Measurements from ENCODE around the gene BCR. TPM values are rescaled to one million over a fixed set of nuclear protein-coding genes. Genes with fewer than 3 reads are reported as not detected.
A peak's percentile ranks its signal among the peaks of the same experiment; 100 is the strongest.

The BCR gene
- total and polyA plus RNA-seq, 2 of the 8 experiments (the other 6 are each of a cell fraction or from before 2014, with no cell fraction given): 66.7 to 130 TPM

DNA sequence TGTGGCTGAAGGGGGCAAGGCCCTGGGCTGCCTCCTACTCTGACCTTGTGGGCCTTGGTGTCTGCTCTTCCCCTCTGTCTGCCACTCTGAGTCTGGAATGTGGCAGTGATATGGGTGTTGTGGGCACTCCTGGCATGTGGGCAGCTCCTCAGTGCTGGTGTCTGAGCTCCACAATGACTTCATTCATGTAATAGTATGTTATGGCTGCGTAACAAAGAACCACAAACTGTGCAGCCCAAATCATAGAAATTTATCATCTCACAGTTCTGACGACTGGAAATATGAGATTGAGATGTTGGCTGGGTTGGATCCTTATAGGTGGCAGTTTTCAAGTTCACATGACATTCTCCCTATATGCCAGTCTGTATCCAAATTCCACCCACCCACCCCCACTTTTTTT lies 59.1 kb downstream of the BCR start:
- H4K20me1 ChIP-seq (replicated peaks in 1 of 2; ENCODE audit: control insufficient read depth in 1 of 2, insufficient read depth in 2 of 2, low read length in 2 of 2): peaks cover 10 to 16% of the 10 kb centered on the region in 2 experiments
- H3K4me1 ChIP-seq (replicated peaks in 1 of 4; ENCODE audit: control insufficient read depth in 3 of 4, insufficient read depth in 4 of 4, low read length in 3 of 4): peaks cover 25 to 52% (median 39%) of the 10 kb centered on the region in 4 experiments
- H3K4me3 ChIP-seq (ENCODE audit: extremely low read depth in 1 of 4, insufficient read depth in 2 of 4, low read depth in 3 of 4, low read length in 4 of 4): no peak overlapping the region
- peaks cover 9% of the 10 kb centered on the region; the same call in 1 of the 2 replicates for H3K23me2 ChIP-seq (ENCODE audit: low read depth, low read length)
- H2BK20ac ChIP-seq (ENCODE audit: low read length): 0 out of 2 replicates have a peak overlapping the region, but pooled peaks have one; percentile 83
- no peak overlapping the region; the same call in 1 of the 2 replicates for H2BK15ac ChIP-seq (ENCODE audit: low read length)
- peak overlapping the region; percentile 75; the same call in 1 of the 2 replicates for H2AK5ac ChIP-seq (ENCODE audit: low read depth, low read length)
- no peak overlapping the region for H3K56ac ChIP-seq (replicated peaks; ENCODE audit: insufficient read length, low read depth, low read length)
- ChIA-PET POLR2A (ENCODE audit: partially characterized antibody) (interaction anchor here (0.7 to 1.2 kb wide), 2 partner anchors 9 to 46 kb away, joined by 3 read pairs; no protein-coding TSS in a partner anchor), CTCF (ENCODE audit: partially characterized antibody) (interaction anchor here (0.8 to 3.0 kb wide), 4 partner anchors 12 to 42 kb away, joined by 3 to 14 read pairs (median 3); no protein-coding TSS in a partner anchor)
- H2BK120ac ChIP-seq (replicated peaks; ENCODE audit: low read depth, low read length): no peak overlapping the region
- DNase-seq (ENCODE audit: low read depth in 1 of 2, low spot score in 2 of 2): no peak
- no peak overlapping the region for H3K9ac ChIP-seq (replicated peaks in 1 of 4; ENCODE audit: extremely low read depth in 1 of 4, low read depth in 3 of 4, low read length in 3 of 4)
- peak overlapping the region; percentile 55; the same call in 1 of the 2 replicates for H2BK5ac ChIP-seq (ENCODE audit: low read depth, low read length)
- peaks cover 19% of the 10 kb centered on the region for H3K79me1 ChIP-seq (ENCODE audit: low read depth, low read length)
- H3K36me3 ChIP-seq (ENCODE audit: control insufficient read depth in 2 of 4, insufficient read depth in 4 of 4, low read length in 3 of 4): no peaks in the 10 kb centered on the region; a peak in 1 of 8 replicates
- no peak overlapping the region for H3K14ac ChIP-seq (ENCODE audit: insufficient read length)
- no peak overlapping the region for H4K8ac ChIP-seq (ENCODE audit: extremely low read depth, insufficient read depth, low read length)
- TF ChIP-seq SIX5 (IDR thresholded peaks at IDR 0.05; ENCODE audit: low read depth, low read length) (no peak), BCL11A (IDR thresholded peaks at IDR 0.05; ENCODE audit: low read depth in 2 of 2, low read length in 2 of 2) (no peak), FOSL1 (IDR thresholded peaks at IDR 0.05; ENCODE audit: insufficient read depth, low read depth, low read length) (no peak), TAF1 (IDR thresholded peaks at IDR 0.05; ENCODE audit: low read depth, low read length) (no peak), NRF1 (IDR thresholded peaks at IDR 0.05; ENCODE audit: low read depth, low read length) (no peak), SAP30 (IDR thresholded peaks at IDR 0.05; ENCODE audit: insufficient read depth, insufficient replicate concordance, low read length) (no peak), SP2 (IDR thresholded peaks at IDR 0.05; ENCODE audit: low read length) (no peak)
- TF ChIP-seq, protein P1, sequence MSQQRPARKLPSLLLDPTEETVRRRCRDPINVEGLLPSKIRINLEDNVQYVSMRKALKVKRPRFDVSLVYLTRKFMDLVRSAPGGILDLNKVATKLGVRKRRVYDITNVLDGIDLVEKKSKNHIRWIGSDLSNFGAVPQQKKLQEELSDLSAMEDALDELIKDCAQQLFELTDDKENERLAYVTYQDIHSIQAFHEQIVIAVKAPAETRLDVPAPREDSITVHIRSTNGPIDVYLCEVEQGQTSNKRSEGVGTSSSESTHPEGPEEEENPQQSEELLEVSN (IDR thresholded peaks at IDR 0.05): no peak
- no peaks in the 10 kb centered on the region for H3K27me3 ChIP-seq (replicated peaks in 1 of 4; ENCODE audit: control insufficient read depth in 3 of 4, extremely low read depth in 1 of 4, insufficient read depth in 3 of 4, low read length in 3 of 4)
- no peak overlapping the region for H3K4me2 ChIP-seq (ENCODE audit: insufficient read depth in 1 of 2, low read depth in 2 of 2, low read length in 2 of 2)
- H2AFZ ChIP-seq (ENCODE audit: low read length): no peak overlapping the region
- H3K9me3 ChIP-seq (ENCODE audit: insufficient read depth in 2 of 2, low read depth in 1 of 2, low read length in 1 of 2): no peaks in the 10 kb centered on the region; a peak in 1 of 4 replicates
- H3K79me2 ChIP-seq (ENCODE audit: control insufficient read depth in 1 of 2, insufficient read depth in 2 of 2, low read length in 2 of 2): peaks cover 32 to 77% of the 10 kb centered on the region in 2 experiments
- 84% methylated on average over 2 of the region's 2 CpGs; no CpG with 5 or more reads in 1 of the 2 experiments for WGBS, 2 experiments (ENCODE audit: extremely low coverage in 1 of 2, insufficient coverage in 1 of 2, insufficient read length in 1 of 2, insufficient replicate concordance in 2 of 2, low coverage in 1 of 2, low lambda C conversion rate in 2 of 2, missing lambda C conversion rate in 1 of 2)
- no peak overlapping the region for H2BK12ac ChIP-seq (ENCODE audit: low read depth, low read length)
- H4K5ac ChIP-seq (ENCODE audit: insufficient read length, low read depth, low read length): no peak overlapping the region
- no peak for FAIRE-seq
- no peak overlapping the region for H3K23ac ChIP-seq (ENCODE audit: insufficient read length)
- H3K18ac ChIP-seq (ENCODE audit: extremely low read depth, low read length): peak overlapping the region; percentile 49; the same call in 1 of the 2 replicates
- peak overlapping the region; percentile 51 for H4K91ac ChIP-seq (replicated peaks; ENCODE audit: insufficient read length, low read length)
- no peak overlapping the region for H3K27ac ChIP-seq (ENCODE audit: low read depth, low read length)
- peak overlapping the region; percentile 37 for H3K4ac ChIP-seq (replicated peaks; ENCODE audit: insufficient read length, low read depth, low read length)

All from H1 (cell line).